Hippocampal formation (tissue), 2 donors: ENCODE data around the gene KLK7.

ENCODE experiments used
- DNase-seq, 2 donors: peaks; one replicate each; lab custom pipeline; 2025; lab: John Stamatoyannopoulos, UW

Gene KLK7

DNA sequence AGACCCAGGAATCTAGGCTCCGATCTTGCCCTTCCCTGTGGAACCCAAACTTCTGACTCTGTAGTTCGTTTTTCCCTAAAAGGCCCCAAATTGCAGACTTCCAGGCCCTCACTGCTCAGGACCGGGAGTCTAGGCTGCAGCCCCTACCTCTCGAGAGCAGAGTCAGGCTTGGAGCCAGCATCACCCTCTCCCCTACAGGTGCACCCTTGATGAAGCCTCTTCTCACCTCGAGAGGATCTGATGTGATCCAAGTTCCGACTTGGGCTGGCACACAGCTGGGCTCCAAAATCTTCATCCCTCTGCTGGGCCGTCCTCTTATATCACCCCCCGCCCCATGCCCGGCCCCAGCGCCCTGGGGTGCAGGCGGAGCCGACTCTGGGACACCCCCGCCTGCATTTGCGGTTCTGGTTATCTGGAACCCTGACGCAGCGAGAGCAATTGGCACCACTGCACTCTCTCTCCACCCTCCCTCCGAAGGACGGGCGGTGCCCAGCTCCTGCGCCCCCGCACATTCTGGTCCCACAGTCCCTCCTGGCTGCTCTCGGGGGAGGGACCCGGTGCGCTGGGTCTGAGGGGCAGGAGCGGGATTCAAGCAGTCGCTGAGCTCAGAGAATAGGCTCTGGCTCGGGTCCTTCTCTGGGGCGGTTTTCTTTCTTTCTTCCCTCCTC, at the start of gene KLK7:
Gene KLK7, minus strand, starts transcription at position 293 of the 668 bp plus-strand sequence. CDS start 1,518 bp downstream, outside the sequence.
- no peak for DNase-seq

DNA sequence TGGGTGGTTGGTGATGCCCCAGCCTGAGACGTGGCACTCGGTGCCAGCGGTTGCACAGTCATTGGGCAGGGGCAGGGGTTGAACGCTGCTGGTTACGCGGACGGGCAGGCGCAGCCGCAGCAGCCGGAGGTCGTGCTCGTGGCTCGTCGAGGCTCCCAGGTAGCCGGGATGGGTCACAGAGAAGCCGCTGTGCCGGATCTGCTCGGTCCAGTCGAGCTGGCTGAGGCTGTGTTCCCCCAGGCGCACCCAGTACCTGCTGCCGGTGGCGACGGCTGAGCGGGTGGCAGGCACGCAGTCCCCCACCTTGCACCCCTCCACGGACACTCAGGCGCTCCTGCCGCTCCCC, 48.1 kb upstream of the KLK7 start:
- DNase-seq, result no peak

DNA sequence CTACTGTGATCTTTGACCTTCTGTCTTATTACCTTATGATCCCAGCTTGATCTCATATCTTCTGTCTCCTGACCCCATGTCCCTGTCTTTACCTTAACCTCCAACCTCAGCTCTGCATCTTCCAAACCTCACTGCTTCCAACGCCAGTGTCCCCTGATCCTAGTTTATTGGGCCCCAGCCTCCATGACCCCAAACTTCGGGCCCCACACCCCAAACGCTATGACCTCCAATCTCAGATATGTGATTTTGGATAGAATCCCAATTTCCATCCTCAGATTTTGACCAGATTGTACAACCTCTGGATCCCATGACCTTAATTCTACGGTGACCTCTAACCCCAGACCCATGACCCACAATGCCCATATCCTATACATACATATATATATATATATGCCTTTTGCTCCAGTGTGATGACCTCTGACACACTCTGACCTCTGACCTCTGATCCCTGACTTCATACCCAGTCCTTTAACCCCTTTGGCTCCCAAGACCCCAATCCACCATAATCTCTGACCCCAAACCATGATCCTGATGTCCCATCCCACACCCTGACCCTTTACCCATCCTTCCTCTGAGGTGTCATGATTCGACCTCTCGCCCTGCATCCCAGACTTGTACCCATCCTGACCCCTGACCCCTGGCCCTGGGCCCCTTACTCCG, 47.6 kb upstream of the KLK7 start:
- no peak for DNase-seq

DNA sequence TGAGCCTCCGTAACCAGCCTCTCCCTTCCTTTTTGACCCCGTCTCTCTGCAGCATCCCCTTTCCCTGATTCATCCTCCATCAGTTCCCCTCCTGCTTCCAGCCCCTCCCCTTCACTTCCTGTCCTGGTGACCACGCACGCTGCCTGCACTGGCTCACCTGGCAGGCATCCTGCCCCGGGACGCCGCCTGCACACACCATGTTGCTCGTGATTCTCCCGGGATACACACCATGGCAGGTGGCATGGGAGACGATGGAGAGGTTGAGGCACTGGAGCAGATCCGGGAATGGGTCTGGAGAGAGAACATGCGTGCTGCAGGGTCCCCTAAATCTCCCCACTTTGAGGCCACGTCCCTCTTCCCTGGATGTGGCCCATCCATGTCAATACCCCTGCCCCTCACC, 46.9 kb upstream of the KLK7 start:
- no peak for DNase-seq

DNA sequence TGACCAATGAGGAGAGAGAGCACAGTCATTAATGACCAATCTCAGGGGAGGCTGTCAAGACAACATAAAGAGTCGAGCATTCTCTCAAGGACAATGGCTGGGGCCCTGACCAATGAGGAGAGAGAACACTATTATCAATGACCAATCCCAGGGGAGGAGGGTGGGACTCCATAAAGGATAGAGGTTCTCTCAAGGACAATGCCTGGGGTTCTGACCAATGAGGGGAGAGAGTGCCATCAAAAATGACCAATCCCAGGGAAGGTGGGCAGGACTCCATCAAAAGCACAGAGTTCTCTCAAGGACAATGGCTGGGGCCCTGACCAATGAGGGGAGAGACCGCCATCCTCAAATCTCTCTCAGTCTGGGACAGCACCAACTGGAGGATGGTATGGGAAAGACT, 46.0 kb upstream of the KLK7 start:
- DNase-seq, result no peak

DNA sequence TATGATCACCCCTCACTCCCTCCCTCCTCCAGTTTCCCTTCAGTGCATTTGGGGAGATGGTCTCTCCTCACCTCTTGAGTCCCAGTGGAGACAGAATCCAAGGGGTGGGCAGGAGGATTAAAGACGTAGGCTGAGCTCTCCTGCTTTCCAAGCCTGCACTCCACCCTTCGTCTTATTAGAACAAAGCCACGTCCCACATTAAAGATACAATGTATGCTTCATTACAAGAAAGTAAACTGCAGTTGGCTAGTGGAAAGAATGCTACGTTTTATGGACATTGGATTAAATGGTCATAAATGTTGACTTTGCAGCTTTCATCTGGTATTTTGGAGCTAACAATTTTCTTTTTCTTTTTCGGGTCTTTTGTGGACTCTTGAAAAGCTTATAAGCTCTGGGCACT, 44.2 kb upstream of the KLK7 start:
- no peak for DNase-seq

DNA sequence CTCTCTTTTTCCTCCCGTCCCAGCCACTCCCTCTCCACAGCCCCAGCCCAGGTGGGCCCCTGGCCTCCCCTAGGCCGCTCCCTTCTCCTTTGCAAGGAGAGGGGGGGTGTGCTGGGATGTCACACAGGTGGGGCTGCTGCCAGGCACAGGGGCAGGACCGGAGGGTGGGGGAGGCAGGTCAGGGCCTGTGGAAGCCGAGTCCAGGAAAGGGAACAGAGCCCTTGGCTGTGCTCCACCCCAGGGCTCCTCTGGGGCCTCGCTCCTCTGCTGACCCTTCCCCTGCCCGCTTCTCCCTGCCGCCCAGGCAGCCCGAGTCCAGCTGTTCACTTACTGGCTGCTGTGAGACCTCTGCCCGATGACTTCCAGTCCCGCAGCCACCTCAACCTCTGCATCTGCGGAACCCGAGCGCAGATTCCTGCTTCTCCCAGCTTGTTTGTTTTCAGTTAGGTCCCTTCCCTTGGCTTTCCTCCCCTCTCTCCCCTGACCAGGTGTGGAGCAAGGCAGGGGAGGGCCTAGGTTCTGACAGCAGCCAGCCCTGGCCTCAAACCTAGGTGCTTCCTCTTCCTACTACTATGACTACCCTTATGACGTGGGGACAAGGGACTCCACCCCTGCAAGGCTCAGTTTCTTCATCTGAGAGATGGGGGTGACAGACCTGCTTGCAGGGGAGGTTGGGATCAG, 43.5 kb upstream of the KLK7 start:
- no peak for DNase-seq

DNA sequence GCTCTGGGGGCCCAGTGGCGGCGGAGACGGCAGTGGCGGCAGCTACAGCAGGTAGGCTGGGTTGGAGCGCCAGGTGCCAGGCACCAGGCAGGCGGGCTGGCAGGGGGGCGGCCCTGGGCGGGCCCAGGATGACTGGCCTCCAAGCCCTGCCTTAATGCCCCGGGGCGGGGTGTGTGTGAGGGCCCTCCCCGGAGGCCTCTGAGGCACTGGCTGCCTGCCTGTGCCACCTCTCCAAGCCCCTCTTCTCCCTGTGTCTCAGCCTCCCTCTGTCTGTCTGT, 42.8 kb upstream of the KLK7 start, which contains the start of gene KLK11:
Gene KLK11, minus strand, starts transcription at position 63 of the 278 bp plus-strand sequence. CDS start 985 bp downstream, outside the sequence.
- no peak for DNase-seq

DNA sequence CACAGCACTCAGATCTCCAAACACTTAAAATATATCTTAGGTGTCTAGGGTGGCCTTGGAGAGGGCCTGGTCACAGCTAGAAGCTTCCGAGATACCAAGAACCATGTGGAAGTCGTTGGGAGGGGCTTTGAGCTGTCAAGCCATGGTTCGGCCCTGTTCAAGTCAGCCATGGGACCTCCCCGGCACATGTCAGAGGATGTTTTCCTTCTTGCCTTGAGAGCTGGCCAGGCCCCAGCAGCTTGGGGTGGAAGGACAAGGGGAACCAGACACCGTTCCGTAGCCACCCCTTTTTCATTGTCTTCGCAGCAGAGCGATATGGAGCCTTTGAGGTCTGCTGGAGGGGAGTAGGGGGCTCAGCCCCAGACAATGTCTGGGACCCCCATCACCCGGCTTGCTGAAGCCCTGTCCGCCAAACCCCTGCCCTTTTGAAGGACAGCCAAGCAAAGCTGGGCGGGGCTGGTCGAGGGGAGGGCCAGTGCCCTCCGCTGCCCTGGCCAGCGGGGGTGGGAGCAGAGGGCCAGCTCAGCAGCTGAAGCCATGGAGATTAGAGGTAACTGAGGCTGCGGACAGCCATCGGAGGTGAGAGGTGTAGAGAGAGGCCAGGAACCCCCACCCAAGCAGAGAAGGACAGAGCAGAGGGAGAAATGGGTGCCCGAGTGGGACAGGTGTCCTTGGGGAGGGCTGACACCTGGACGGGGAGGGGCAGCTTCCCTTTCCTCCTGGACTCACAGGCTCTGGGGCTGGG, 42.3 kb upstream of the KLK7 start:
- no peak for DNase-seq

DNA sequence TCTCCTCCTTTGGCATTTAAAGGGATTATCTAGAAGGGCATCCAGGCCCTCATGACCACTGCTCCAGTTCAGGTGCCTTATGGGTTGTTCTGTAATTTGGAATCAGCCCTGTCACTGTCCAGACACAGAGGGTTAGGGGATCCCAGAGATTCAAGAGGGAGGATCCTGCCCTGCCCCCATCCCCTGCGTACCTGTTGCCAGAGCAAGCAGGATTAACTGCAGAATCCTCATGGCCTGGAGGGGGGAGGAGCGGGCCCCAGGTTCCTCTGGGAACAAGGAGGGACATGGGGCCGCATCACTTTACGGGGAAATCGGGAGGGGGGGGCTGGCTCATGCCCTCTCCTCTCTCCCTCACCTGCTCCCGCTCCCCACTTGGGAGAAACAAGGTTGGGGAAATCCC, 41.7 kb upstream of the KLK7 start:
- no peak for DNase-seq

DNA sequence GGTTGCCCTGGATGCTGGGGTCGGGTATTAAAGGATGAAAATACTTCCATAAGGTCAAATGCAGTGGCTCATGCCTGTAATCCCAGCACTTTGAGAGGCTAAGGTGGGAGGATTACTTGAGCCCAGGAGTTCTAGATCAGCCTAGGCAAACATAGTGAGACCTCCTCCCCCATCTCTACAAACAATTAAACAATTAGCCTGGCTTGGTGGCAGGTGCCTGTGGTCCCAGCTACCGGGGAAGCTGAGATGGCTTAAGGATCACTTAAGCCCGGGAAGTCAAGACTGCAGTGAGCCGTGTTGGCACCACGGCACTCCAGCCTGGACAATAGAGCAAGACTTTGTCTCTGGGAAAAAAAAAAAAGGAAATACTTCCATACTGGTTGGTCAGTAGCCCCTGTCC, 41.2 kb upstream of the KLK7 start:
- DNase-seq, result no peak

DNA sequence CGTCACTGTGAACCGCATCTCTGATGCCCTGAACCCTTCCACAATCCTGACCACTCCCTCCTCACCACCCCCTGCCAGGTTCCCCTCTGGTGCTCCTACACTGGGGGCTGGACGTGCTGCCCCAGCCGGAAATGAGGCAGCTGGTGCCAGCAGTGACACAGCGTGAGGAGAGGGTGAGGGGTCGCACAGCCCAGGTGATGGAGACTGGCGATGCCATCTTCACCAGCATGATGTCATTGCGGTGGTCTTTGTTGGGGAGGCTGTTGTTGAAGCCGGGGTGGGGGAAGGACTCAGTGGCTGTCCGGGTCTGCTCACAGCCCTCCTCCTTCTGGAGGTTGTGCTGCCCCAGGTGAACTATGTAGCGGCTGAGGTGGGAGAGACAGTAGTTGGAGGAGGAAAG, 40.2 kb upstream of the KLK7 start:
- DNase-seq, result no peak

DNA sequence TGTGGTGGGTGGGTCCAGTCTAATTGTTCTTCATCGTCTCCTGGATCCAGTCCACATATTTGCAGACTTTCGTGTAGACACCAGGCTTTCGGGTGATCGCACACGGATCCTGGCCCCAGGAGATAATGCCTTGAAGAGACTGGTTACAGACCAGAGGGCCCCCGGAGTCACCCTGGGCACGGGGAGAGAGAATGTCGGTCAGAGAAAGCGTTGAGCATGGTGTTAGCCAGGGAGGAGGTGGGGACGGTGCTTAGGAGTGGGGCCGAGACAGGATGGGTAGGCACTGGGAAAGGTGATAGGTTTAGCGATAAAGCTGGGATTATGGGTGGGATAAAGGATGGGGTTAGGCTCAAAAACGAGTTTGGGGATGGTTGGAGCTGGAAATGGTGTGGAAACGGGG, 38.8 kb upstream of the KLK7 start:
- no peak for DNase-seq

DNA sequence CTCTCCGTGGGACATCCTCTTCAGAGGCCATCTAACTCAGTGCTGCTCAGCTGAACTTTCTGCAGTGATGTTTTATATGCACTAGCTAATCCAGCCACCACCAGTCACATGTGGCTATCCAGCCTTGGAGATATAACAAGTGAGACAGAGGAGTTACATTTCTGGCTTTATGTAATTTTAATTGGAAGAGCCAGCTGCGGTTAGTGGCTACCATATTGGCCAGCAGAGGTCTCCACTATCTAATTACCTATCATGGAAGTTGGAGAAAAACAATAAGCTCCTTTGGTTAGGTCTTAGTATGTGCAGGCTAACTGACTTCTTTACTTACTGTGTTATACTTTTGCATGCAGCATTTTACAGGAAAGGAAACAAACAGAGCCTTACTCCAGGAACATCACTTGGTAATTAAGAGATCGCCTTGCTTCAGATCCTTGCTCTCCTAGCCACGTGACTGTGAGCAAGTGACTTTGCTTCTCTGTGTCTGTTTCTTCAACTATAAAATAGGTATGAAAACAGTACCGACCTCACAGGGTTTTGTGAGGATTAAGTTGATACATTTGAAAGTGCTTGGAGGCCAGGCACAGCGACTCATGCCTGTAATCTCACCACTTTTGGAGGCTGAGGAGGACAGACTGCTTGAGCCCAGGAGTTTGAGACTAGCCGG, 37.4 kb upstream of the KLK7 start:
- DNase-seq, result peak in 1 of 2 donors; percentile 30

DNA sequence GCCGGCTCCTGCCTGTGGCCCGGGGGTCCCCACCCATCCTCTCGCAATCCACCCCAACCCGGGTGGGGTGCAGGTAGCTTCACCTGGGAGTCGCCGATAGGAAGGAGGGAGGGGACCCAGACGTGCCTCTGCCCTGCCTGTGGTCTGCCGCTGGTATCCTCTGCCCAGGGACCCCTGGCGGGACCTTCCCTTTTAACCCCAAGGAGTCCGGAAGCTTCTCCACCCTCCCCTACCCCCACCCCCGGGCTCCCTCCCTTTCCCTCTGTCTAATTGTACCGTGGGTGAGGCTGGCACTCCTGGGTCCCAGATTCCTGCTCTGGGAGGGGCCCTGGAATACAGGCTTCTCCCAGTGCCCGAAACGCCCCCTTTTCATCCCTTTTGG, 35.8 kb upstream of the KLK7 start, which contains the start of gene KLK10:
Gene KLK10, minus strand, starts transcription at position 166 of the 382 bp plus-strand sequence. CDS start 579 bp downstream, outside the sequence.
- DNase-seq, result no peak

DNA sequence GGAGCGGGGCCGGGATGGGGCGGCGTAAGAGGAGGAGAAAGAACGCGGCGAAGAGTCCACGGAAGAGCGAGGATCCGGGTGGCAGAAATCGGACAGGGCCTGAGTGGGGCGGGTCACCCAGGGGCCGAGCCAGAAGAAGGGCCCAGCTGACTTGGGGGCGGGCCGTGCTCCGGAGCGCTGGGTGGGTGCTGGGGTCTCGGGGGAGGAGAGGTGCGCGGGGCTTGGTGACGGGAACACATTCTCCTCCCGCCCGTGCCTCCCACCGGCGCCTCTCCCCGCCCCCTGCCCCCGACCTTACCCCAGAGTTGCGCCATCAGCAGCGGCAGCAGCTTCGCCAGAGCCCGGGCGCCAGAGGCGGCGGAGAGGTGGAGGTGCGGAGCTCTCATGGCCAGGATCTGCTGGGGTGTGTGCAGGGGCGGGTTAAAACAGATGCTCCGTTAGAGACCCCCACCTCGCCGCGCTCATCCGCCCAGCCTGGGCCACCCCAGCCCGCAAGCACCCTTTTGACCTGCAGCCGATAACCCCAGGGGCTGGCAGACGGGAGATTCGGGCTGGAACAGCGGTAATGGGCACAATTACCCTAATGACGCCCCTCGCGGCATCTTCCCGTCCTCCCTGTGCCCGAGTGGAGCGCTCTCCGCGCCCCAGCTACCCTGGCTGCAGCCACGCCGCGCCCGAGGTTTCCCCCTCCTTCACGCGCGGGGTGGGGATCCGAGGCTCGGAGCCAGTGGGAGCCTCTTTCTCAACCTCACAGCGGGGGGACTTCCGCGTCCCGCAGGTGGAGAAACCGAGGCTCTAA, 35.2 kb upstream of the KLK7 start:
- DNase-seq, result no peak

DNA sequence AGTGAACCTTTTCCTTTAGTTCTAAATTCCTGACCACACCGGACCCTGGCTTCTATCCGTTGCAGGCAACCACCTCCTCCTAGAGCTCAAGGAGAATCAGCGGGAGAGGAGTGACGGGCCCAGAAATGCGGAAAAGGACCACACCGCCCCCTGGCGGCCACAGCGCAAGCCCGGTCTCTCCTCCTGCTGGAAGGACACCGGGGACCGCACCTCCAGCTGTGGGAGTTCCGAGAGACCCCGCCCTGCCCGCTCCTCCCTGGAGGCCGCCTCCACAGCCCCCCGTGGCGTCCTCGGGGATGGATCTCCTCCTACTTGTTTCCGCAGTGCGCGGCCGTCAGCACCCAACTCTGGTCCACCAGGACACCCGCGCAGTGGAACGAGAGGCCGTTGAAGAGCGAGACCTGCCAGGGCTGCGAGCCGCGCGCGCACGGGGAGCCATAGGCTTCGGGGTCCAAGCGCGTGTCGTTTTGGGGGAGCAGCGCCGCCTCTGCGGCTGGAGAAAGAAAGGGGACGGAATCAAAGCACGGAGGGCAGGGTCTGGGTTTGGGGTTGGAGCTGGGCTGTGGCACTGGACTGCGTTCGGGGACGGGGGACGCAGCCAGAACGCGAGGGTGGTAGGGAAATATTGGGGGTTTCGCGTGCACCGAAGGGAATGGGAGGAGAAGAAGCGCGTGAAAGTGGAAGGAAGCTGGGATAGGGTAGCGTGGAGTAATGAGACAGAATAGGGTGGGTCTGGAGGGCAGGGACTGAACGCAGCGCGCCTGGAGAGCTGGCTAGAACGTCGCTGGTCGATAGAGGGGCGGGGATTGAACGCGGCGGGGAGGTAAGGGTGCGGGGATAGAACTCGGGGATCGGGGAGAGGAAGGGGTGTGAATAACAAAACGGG, 33.3 kb upstream of the KLK7 start:
- peak; percentile 39 to 55 for DNase-seq

DNA sequence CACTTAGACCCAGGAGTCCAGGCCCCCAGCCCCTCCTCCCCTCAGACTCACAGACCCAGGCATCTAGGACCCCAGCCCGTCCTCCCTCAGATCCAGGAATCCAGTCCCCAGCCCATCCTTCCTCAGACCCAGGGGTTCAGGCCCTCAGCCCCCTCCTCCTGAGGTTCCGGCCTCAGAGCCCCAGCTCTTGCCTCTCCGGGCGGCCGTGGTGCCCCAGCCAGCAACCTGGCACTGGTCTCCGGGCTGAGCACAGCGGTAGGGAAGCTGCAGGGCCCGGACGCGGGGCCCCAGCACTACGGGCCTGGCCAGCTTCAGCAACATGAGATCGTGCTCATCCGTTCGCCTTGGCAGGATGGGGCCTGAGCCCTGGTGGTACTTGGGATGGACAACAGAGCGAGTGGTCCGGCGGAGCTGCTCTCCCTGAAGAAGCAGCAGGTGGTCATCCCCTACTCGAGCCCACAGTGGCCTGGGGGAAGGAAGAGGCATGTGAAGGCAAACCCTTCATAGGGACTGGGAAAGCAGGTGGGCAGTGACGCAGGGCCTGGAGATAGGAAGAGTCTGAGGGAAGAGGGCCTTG, 32.1 kb upstream of the KLK7 start:
- DNase-seq, result no peak

DNA sequence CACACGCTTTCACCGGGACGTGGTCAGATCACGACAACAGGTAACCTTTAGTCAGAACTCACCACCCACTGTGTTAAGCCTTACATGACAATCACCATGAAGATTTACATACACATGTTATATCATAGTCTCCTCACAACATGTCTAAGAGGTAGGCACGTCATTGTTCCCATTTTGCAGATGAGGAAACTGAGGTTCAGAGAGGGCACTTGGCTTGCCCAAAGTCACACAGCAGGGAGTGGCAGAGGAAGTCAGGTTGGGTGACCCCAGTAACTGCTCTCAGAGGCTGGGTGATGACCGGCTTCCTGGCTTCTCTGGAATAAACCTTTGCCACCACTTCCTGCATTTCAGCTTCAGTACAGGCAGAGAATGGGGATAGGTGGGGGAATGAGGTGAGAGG, 30.5 kb upstream of the KLK7 start:
- no peak for DNase-seq

DNA sequence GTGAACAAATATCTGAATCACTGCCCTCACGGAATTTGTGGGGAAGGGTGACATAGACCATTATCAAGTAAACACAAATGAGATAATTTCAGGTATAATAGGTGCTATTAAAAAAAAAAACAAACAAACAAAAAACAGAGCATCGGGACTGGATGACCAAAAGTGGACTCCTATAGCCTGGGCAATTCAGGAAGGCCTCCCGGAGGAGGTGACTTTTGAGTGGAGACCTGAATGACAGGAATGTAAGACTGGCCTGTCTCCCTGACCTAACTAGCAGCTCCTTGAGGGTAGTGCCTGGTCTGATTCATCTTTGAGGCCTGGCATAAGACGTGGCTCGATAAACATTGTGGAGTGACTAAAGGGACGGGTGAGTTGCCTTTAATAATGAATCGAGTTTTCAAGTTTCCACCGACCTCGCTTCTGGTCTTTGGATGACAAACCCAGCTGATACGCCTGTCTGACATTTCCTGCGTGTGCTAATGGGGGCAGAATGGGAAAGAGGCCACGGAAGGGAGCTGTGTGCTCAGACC, 29.0 kb upstream of the KLK7 start:
- DNase-seq, result no peak
